CD14-positive monocyte (primary cell): ENCODE measurements around the gene ERICH4. TPM values are rescaled to one million over a fixed set of nuclear protein-coding genes. Genes with fewer than 3 reads are reported as not detected.

Experiments used
- DNase-seq, 3 donors: peaks; one replicate each; pipeline ENCODE4 v3.0.0-alpha.2; 2011 to 2022
- H2AFZ ChIP-seq: 2 replicates; pipeline ENCODE4 v1.6.0; 2012; ENCODE audit warnings: mild to moderate bottlenecking, low read depth, low read length, inconsistent platforms; ENCODE audit not compliant: insufficient read depth, poor library complexity, severe bottlenecking
- H3K27ac ChIP-seq, 2 donors: 1 replicate in 1 of 2; 2 replicates in 1 of 2; pipeline ENCODE4 v1.5.1; 2012 to 2013; ENCODE audit warnings: low read length in 2 of 2, control low read depth in 1 of 2, inconsistent platforms in 1 of 2, low read depth in 1 of 2, mild to moderate bottlenecking in 1 of 2
- H3K27me3 ChIP-seq, 2 donors: one replicate each; pipeline versions ENCODE4 v1.6.0 to v1.6.1; 2011 to 2013; ENCODE audit warnings: low read length in 2 of 2; ENCODE audit not compliant: control insufficient read depth in 2 of 2, insufficient read depth in 2 of 2
- H3K36me3 ChIP-seq, 2 donors: replicated peaks in 1 of 2; 1 replicate in 1 of 2; 2 replicates in 1 of 2; pipeline versions ENCODE4 v1.5.1 to v1.6.1; 2012 to 2013; ENCODE audit warnings: low read length in 2 of 2, control low read depth in 1 of 2, inconsistent platforms in 1 of 2, mild to moderate bottlenecking in 1 of 2; ENCODE audit not compliant: insufficient read depth in 2 of 2, control insufficient read depth in 1 of 2
- H3K4me1 ChIP-seq, 2 donors: 1 replicate in 1 of 2; 2 replicates in 1 of 2; pipeline versions ENCODE4 v1.5.1 to v1.6.1; 2012 to 2013; ENCODE audit warnings: low read length in 2 of 2, control low read depth in 1 of 2, inconsistent platforms in 1 of 2, mild to moderate bottlenecking in 1 of 2, moderate library complexity in 1 of 2; ENCODE audit not compliant: insufficient read depth in 2 of 2, control insufficient read depth in 1 of 2
- H3K4me2 ChIP-seq: replicated peaks from 2 replicates; pipeline ENCODE3; 2012; ENCODE audit warnings: low read length, moderate library complexity, mild to moderate bottlenecking; ENCODE audit not compliant: poor library complexity, severe bottlenecking; ENCODE audit errors: extremely low read depth
- H3K4me3 ChIP-seq, 3 experiments: fragments of 200-600 bp in 1 of 3; sonication (generic) in 1 of 3; replicated peaks in 1 of 3; 1 replicate in 2 of 3; 2 replicates in 1 of 3; pipeline ENCODE4 v1.5.1; 2011 to 2013; ENCODE audit warnings: low read length in 3 of 3, mild to moderate bottlenecking in 3 of 3, control low read depth in 2 of 3, low read depth in 2 of 3, inconsistent platforms in 1 of 3, moderate library complexity in 1 of 3
- H3K79me2 ChIP-seq: 2 replicates; pipeline ENCODE4 v1.6.0; 2012; ENCODE audit warnings: mild to moderate bottlenecking, control low read depth, inconsistent platforms, low read length, moderate library complexity; ENCODE audit not compliant: insufficient read depth
- H3K9ac ChIP-seq: 2 replicates; pipeline ENCODE4 v1.6.0; 2017; ENCODE audit warnings: low read length, mild to moderate bottlenecking; ENCODE audit not compliant: insufficient read depth, poor library complexity, severe bottlenecking
- H3K9me3 ChIP-seq, 2 donors: replicated peaks in 1 of 2; 1 replicate in 1 of 2; 2 replicates in 1 of 2; pipeline versions ENCODE4 v1.5.1 to v1.6.1; 2012 to 2013; ENCODE audit warnings: low read length in 2 of 2, control low read depth in 1 of 2; ENCODE audit not compliant: control insufficient read depth in 1 of 2, insufficient read depth in 1 of 2
- H4K20me1 ChIP-seq: 2 replicates; pipeline ENCODE4 v1.6.0; 2012; ENCODE audit warnings: mild to moderate bottlenecking, low read length, control low read depth, moderate library complexity; ENCODE audit not compliant: insufficient read depth
- H3K27ac Mint-ChIP-seq, 7 donors: one replicate each; pipeline ENCODE4 v1.8.0; 2020; ENCODE audit warnings: mild to moderate bottlenecking in 7 of 7, mixed read lengths in 7 of 7, moderate library complexity in 6 of 7, inconsistent platforms in 2 of 7
- H3K27me3 Mint-ChIP-seq, 3 donors: one replicate each; pipeline ENCODE4 v1.8.0; 2021 to 2022; ENCODE audit warnings: low read depth in 3 of 3, mild to moderate bottlenecking in 3 of 3, mixed read lengths in 3 of 3, moderate library complexity in 3 of 3, inconsistent platforms in 1 of 3
- H3K36me3 Mint-ChIP-seq, 2 donors: one replicate each; pipeline ENCODE4 v1.8.0; 2020; ENCODE audit warnings: mixed read lengths in 2 of 2, inconsistent platforms in 1 of 2, mild to moderate bottlenecking in 1 of 2
- H3K4me1 Mint-ChIP-seq: one replicate; pipeline ENCODE4 v1.8.0; 2020; ENCODE audit warnings: mild to moderate bottlenecking, mixed read lengths
- H3K4me3 Mint-ChIP-seq, 2 donors: one replicate each; pipeline ENCODE4 v1.8.0; 2020; ENCODE audit warnings: mild to moderate bottlenecking in 2 of 2, mixed read lengths in 2 of 2, moderate library complexity in 1 of 2
- H3K9me3 Mint-ChIP-seq, 7 donors: one replicate each; pipeline ENCODE4 v1.8.0; 2020 to 2022; ENCODE audit warnings: mixed read lengths in 7 of 7, mild to moderate bottlenecking in 6 of 7, moderate library complexity in 6 of 7, inconsistent platforms in 2 of 7
- WGBS: methylation state at CpG from one replicate; pipeline ENCODE4 v1.1.5; 2013; ENCODE audit warnings: missing lambda C conversion rate; ENCODE audit not compliant: insufficient coverage; 5-methylcytosine and 5-hydroxymethylcytosine counted together
- intact Hi-C, 2 donors: fragments of 100-400 bp; cut with micrococcal nuclease; formaldehyde crosslinking; loops; one replicate each; pipeline versions ENCODE4 v1.15.0 to v1.15.1; 2023
- polyA plus RNA-seq, 3 donors: library from polyadenylated mRNA; depleted of rRNA in 1 of 3; unstranded in 2 of 3; stranded (reverse) in 1 of 3; fragments of 300-500 nt in 2 of 3; fragments of >200 nt in 1 of 3; fragmentation: Illumina TruSeq in 2 of 3; gene quantifications; 1 replicate in 2 of 3; 2 replicates in 1 of 3; pipeline ENCODE4 v1.2.3, GENCODE V29; 2012 to 2021
- TF ChIP-seq, protein P1 (sequence below): fragments of 200-600 bp; IDR thresholded peaks from one replicate; pipeline ENCODE4 v1.8.0; 2022; ENCODE audit warnings: antibody characterized with exemption, mild to moderate bottlenecking

ERICH4 gene
- polyA plus RNA-seq, 3 donors: 0.09 TPM; not detected in 2

DNA sequence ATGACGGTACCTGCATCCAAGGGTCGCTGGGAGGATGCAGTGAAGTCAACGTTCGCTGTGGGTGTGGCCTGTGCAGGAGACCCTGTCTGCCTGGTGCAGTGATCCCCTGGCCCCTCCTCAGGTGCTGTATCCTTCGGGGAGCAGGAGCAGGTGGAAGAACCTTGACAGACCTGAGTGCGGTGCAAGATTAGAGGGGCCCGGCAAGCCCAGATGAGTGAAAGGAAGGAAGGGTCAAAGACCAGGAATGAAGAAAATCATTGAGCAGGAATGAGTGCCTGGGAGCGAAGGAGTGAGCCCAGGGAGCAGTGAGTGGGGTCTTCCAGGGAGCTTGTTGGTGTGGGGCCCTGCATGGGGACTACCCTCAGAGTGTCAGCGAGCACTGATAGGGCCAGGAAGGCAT, 28.5 kb upstream of the ERICH4 start:
- Histone ChIP-seq H3K4me2 (no peak overlapping the region), H3K27me3 (no peaks in the 10 kb centered on the region), H3K9me3 (no peaks in the 10 kb centered on the region), H3K36me3 (peaks cover 64 to 81% of the 10 kb centered on the region in 2 donors), H3K4me3 (no peak overlapping the region), H3K4me1 (peaks cover 37 to 70% of the 10 kb centered on the region in 2 donors), H3K27ac (no peak overlapping the region), H4K20me1 (no peaks in the 10 kb centered on the region), H3K79me2 (peaks cover 14% of the 10 kb centered on the region), H3K9ac (no peak overlapping the region), H2AFZ (no peak overlapping the region)
- H3K36me3 Mint-ChIP-seq: peaks cover 76 to 93% of the 10 kb centered on the region in 2 donors
- H3K4me3 Mint-ChIP-seq: no peak overlapping the region
- TF ChIP-seq, protein P1, sequence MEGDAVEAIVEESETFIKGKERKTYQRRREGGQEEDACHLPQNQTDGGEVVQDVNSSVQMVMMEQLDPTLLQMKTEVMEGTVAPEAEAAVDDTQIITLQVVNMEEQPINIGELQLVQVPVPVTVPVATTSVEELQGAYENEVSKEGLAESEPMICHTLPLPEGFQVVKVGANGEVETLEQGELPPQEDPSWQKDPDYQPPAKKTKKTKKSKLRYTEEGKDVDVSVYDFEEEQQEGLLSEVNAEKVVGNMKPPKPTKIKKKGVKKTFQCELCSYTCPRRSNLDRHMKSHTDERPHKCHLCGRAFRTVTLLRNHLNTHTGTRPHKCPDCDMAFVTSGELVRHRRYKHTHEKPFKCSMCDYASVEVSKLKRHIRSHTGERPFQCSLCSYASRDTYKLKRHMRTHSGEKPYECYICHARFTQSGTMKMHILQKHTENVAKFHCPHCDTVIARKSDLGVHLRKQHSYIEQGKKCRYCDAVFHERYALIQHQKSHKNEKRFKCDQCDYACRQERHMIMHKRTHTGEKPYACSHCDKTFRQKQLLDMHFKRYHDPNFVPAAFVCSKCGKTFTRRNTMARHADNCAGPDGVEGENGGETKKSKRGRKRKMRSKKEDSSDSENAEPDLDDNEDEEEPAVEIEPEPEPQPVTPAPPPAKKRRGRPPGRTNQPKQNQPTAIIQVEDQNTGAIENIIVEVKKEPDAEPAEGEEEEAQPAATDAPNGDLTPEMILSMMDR: no peak
- intact Hi-C loops: no loop called here
- 92% methylated on average over 9 of the region's 9 CpGs for WGBS
- H3K27me3 Mint-ChIP-seq: peaks cover 0 to 2% (median 0%) of the 10 kb centered on the region in 3 donors
- DNase-seq: no peak
- peaks cover 60% of the 10 kb centered on the region for H3K4me1 Mint-ChIP-seq
- H3K9me3 Mint-ChIP-seq: peaks cover 0 to 6% (median 0%) of the 10 kb centered on the region in 7 donors
- H3K27ac Mint-ChIP-seq: peak overlapping the region in 3 of 7 donors; percentile 26 to 77 (median 76)

DNA sequence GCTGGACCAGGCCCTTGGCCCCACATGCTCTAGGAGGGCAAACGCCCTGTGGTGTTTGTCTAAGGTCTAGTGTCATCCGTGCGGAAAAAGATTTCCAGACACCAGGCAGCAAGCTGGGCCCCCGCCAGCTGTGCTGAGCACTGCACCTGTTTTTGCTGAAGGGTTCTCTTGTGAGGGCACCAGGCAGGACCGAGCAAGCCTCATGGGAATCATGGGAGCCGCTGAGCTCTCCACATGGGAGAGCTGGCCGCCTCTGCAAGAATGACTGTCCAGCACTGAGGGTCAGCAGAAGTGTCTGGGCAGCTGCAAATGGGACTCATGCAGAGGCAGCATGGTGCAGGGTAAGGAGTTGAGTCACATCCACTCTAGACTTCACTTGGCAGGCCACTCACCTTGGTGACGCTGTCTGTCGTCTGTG, 27.8 kb upstream of the ERICH4 start:
- H3K9me3 Mint-ChIP-seq: peaks cover 0 to 6% (median 0%) of the 10 kb centered on the region in 7 donors
- Histone ChIP-seq H3K9ac (no peak overlapping the region), H3K4me3 (no peak overlapping the region), H3K4me2 (no peak overlapping the region), H3K79me2 (peaks cover 11% of the 10 kb centered on the region), H3K27me3 (no peaks in the 10 kb centered on the region), H3K9me3 (no peaks in the 10 kb centered on the region), H2AFZ (no peak overlapping the region), H3K27ac (no peak overlapping the region), H4K20me1 (no peaks in the 10 kb centered on the region), H3K36me3 (peaks cover 64 to 81% of the 10 kb centered on the region in 2 donors), H3K4me1 (peaks cover 39 to 70% of the 10 kb centered on the region in 2 donors)
- TF ChIP-seq, protein P1: no peak
- WGBS: 97% methylated on average over 9 of the region's 9 CpGs
- peaks cover 61% of the 10 kb centered on the region for H3K4me1 Mint-ChIP-seq
- H3K27ac Mint-ChIP-seq: peak overlapping the region in 1 of 7 donors; percentile 55
- H3K4me3 Mint-ChIP-seq: no peak overlapping the region
- H3K27me3 Mint-ChIP-seq: peaks cover 0 to 2% (median 0%) of the 10 kb centered on the region in 3 donors
- peaks cover 73 to 94% of the 10 kb centered on the region in 2 donors for H3K36me3 Mint-ChIP-seq
- intact Hi-C loops: no loop called here
- no peak for DNase-seq
